Spleen (tissue), 7 donors: Measurements from ENCODE around the gene ABHD4.

Experiments
- POLR2A ChIP-seq, 3 donors: fragments of 450-650 bp; IDR thresholded peaks; one replicate each; pipeline ENCODE4 v1.5.1; 2017; ENCODE audit warnings: antibody characterized with exemption in 3 of 3, mild to moderate bottlenecking in 1 of 3
- POLR2AphosphoS5 ChIP-seq, 3 donors: sonication (generic); formaldehyde crosslinking; IDR thresholded peaks; one replicate each; pipeline ENCODE4 v1.5.1; 2017; ENCODE audit warnings: antibody characterized with exemption in 3 of 3
- TF ChIP-seq, protein P1 (sequence below), 11 experiments: fragments of 200-600 bp in 7 of 11; fragments of 450-650 bp in 4 of 11; sonication (generic) in 4 of 11; IDR thresholded peaks in 8 of 11; conservative IDR thresholded peaks in 3 of 11; 1 replicate in 7 of 11; 2 replicates in 4 of 11; pipeline versions ENCODE4 v1.4.0 to v1.8.0; 2016 to 2021; ENCODE audit warnings: antibody characterized with exemption in 11 of 11, inconsistent platforms in 4 of 11, mild to moderate bottlenecking in 1 of 11
- donor health status: DM: no; HTN: no; CAD: no; lungs with moderate emphysema.
- donor health status: DM: no; HTN: no; CAD: no.
- donor health status: DM: no; HTN: no; CAD: no.

DNA sequence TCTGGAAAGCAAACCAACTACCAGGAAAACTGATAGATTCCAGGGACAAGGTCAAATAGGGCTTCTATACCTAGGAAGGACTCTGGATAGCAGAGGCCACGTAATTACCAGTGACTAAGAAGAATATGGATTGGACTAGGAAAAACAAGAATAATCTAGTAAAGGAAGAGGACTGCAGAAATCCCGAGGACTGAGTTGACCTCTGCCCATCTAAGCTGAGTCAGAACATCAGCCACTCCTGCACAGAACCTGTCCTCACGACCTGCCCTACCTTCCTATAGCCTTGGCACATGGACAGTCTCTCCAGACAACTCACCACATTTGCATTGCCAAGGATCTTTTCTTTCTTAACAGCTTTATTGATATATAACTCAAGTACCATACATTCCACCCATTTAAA lies 43.7 kb downstream of the ABHD4 start:
- TF ChIP-seq POLR2AphosphoS5 (IDR thresholded peaks at IDR 0.05): no peak
- TF ChIP-seq, protein P1, sequence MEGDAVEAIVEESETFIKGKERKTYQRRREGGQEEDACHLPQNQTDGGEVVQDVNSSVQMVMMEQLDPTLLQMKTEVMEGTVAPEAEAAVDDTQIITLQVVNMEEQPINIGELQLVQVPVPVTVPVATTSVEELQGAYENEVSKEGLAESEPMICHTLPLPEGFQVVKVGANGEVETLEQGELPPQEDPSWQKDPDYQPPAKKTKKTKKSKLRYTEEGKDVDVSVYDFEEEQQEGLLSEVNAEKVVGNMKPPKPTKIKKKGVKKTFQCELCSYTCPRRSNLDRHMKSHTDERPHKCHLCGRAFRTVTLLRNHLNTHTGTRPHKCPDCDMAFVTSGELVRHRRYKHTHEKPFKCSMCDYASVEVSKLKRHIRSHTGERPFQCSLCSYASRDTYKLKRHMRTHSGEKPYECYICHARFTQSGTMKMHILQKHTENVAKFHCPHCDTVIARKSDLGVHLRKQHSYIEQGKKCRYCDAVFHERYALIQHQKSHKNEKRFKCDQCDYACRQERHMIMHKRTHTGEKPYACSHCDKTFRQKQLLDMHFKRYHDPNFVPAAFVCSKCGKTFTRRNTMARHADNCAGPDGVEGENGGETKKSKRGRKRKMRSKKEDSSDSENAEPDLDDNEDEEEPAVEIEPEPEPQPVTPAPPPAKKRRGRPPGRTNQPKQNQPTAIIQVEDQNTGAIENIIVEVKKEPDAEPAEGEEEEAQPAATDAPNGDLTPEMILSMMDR (IDR thresholded peaks at IDR 0.05 in 8 of 11, conservative IDR thresholded peaks at IDR 0.05 in 3 of 11): no peak
- TF ChIP-seq POLR2A (IDR thresholded peaks at IDR 0.05): no peak
